HL-60 (cell line): ENCODE measurements around the gene AGO1.

ENCODE experiments used
- CTCF ChIP-seq: IDR thresholded peaks from one replicate; pipeline ENCODE4 v1.5.1; 2011; ENCODE audit warnings: low read length, control low read depth, inconsistent platforms; ENCODE audit not compliant: insufficient read depth
- GABPA ChIP-seq: IDR thresholded peaks from 2 replicates; pipeline ENCODE4 v1.6.1; 2012; ENCODE audit warnings: low read depth
- POLR2AphosphoS5 ChIP-seq: IDR thresholded peaks from 2 replicates; pipeline ENCODE4 v1.6.1; 2012; ENCODE audit warnings: low read depth
- REST ChIP-seq: IDR thresholded peaks from 2 replicates; pipeline ENCODE4 v1.6.1; 2012; ENCODE audit warnings: low read depth; ENCODE audit not compliant: insufficient replicate concordance

- TF ChIP-seq CTCF: no peak
- no peak for TF ChIP-seq POLR2AphosphoS5
- no peak for TF ChIP-seq REST
- no peak for TF ChIP-seq GABPA
Observed at GRCh38 chr1:35888255-35888654, 5.2 kb downstream of the AGO1 start.
